PFSK-1 (cell line): ENCODE data around the gene RREB1.

Source experiments
- POLR2AphosphoS5 ChIP-seq: IDR thresholded peaks from 2 replicates; pipeline ENCODE4 v1.6.1; 2012; ENCODE audit warnings: low read depth, mild to moderate bottlenecking, control low read depth, low read length, moderate library complexity
- REST ChIP-seq, 2 experiments: IDR thresholded peaks; 2 replicates each; pipeline versions ENCODE4 v1.6.1 to v1.8.0; 2011 to 2012; ENCODE audit warnings: low read depth in 2 of 2, low read length in 2 of 2, control low read depth in 1 of 2, inconsistent platforms in 1 of 2, mild to moderate bottlenecking in 1 of 2, moderate library complexity in 1 of 2; ENCODE audit not compliant: insufficient read depth in 1 of 2
- SIN3A ChIP-seq: IDR thresholded peaks from 2 replicates; pipeline ENCODE4 v1.6.1; 2012; ENCODE audit warnings: mild to moderate bottlenecking, low read length, moderate library complexity, borderline replicate concordance; ENCODE audit not compliant: insufficient read depth
- TAF1 ChIP-seq: IDR thresholded peaks from 2 replicates; pipeline ENCODE4 v1.6.1; 2012; ENCODE audit warnings: low read length, control low read depth, borderline replicate concordance; ENCODE audit not compliant: insufficient read depth

DNA sequence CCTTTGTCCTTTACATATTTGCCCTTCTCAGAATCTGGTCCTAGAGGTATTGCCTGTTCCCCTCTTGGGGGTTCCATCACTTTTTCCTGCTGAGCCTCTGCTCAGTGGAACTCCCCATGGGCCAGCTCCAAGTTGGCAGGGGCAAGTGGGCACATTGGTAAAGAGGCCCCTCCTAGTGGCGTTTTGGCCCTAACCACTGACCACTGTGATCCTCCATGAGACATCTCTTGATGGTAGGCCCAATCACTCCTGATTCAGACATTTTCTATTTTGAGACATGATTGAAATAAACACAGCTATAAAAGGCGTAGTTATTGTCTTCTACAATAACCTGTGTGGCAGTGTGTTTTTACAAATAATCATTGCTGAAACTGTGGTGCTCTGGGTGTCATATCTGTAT is 83.0 kb downstream of the RREB1 start:
- TF ChIP-seq REST (IDR thresholded peaks at IDR 0.05; ENCODE audit: insufficient read depth in 1 of 2, low read depth in 2 of 2, low read length in 2 of 2) (no peak), POLR2AphosphoS5 (no peak), TAF1 (no peak), SIN3A (no peak)
